Stimulated activated naive CD8-positive, alpha-beta T cell treated with anti-CD3 and anti-CD28 coated beads, Interleukin-15, Interleukin-2, amounts not matched to agents 100 U/mL and 50 U/mL, for 24 hours (primary cell): ENCODE measurements around the gene PLXNC1.

Experiments used
- ATAC-seq: fragments of 150-1000 bp; cut with Tn5 transposase; one replicate; pipeline ENCODE4 v1.10.0; 2021
- DNase-seq: peaks from one replicate; pipeline ENCODE4 v3.0.0; 2021

PLXNC1 gene

DNA sequence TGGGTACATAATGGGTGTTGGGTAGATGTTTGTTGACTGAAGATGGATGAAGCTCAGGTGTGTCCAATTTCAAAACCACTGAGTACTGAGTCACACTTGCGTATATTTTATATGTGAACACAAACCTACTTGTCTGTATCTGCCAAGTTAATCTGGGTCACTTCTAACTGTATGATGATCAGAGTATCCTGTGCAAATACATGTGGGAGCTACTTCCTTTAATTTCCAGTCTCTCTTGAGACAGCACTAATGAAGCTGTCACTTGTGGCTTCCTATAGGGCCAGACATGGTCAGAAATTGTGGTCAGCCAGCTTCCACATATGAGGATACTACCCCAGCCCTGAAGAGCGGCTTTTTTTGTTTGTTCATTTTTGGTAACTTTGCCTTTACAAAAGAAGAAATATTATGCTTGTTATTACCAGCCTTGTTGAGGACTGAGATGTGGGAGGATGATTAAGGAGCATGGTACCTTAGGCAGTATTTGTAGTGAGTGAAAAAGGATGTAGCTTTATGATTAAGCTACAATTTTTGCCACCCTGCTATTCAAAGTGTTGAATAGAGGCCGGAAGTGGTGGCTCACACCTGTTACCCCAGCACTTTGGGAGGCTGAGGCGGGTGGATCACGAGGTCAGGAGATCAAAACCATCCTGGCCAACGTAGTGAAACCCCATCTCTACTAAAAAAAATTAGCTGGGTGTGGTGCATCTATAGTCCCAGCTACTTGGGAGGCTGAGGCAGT is 32.4 kb downstream of the PLXNC1 start:
- ATAC-seq (peak; percentile 26), DNase-seq (no peak)

DNA sequence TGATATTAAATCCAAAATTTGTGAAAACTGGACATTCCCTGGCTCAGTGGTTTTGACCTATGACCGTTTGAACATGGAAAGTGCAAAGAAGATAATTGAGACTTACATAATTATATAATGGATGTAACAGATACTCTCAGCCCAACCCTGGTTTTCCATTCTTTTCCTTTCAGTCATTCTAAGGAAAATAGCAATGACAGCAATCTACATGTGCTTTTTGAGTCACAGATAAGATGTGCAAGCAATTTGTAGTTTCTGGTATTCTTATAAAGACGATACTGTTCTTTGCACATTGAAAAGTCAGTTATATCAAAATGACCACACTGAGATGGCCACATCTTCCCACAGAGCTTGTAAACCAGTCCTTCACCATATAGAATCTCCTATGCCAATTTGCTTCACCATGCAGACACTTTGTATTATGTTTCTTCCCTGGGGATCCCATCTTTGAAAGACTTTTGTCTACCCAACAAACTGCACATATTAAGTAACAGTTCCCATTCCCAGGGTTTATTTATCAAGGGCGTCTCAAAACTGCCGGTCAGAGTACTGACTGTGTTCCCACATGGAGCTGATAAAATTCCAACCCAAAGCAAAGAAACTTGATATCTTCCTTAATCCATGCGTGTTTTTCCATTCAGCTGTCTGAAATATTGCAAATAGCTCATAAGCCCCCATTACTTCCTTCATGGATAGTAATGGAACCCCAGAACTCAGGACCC is 34.8 kb downstream of the PLXNC1 start:
- DNase-seq, result no peak
- no peak for ATAC-seq

DNA sequence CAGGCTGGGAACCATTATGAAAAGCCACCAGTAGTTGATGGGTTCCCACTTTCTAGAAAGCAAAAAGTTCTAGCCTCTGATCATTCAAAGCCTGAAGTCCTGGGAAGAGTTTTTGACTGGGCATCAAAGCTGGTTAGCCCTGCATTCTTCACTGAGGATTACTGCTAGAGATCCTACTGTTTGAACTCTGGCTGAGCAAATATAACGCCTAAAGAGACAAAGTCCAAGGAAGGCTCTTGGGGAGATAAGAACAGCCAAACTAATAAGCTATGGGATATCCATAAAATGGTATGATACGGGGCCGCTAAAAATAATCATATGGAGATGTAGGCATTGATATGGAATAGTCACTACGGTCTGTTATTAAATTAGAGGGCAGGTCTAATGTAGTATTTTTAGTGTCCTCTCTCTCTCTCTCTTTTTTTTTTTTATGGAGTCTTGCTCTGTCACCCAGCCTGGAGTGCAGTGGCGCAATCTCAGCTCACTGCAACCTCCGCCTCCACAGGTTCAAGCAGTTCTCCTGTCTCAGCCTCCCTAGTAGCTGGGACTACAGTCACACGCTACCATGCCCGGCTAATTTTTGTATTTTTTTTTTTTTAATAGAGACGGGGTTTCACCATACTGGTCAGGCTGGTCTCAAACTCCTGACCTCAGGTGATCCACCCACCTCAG is 35.5 kb downstream of the PLXNC1 start:
- no peak for ATAC-seq
- no peak for DNase-seq

DNA sequence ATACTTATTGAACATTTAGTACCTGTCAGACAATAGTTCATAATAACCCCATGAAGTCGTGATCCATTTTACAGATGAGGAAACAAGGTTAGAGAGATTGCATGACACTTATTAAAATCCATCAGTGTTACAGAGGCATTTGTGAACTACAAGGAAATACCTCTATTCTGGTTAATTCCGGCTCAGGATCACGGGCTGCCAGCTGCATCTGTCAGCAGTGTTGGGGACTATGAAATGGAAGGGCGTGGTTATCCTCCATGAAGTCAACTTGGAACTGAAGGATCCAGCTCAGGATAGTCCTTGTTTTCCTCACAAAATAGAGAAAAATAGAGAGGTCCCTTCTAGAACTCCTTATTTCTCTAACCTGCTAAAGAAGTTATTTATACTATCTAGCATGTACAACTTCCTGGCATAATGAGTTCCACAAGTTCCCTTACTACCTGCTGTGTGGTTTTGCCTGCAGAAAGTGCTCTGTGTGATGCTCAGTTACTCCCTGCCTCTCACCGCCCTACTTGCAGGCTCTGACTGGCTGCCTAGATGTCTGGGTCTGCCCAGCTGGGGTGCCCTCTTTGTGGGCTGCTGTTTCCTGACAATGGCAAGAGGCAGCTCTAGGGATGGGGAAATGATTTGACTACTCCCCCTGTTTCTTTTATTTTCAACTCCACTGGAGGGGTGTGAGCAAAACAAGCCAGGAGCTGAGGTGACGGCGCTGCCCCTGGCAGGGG is 36.8 kb downstream of the PLXNC1 start:
- ATAC-seq (no peak), DNase-seq (no peak)

DNA sequence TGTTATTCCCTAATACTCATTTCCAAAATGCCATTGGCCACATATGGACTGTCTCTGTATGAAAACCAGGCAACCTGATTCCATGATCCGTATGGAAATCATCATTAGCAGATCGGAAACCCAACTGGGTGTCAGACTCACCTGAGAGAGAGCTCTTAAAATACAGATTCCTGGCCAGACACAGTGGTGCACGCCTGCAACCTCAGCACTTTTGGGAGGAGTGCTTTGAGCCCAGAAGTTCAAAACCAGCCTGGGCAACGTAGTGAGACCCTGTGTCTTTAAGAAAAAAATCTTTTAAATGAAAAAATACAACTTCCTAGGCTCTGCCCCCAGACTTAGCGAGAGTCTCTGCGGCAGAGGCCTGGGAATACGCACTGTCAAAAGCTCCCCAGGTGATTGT is 37.4 kb downstream of the PLXNC1 start:
- ATAC-seq, result no peak
- no peak for DNase-seq

DNA sequence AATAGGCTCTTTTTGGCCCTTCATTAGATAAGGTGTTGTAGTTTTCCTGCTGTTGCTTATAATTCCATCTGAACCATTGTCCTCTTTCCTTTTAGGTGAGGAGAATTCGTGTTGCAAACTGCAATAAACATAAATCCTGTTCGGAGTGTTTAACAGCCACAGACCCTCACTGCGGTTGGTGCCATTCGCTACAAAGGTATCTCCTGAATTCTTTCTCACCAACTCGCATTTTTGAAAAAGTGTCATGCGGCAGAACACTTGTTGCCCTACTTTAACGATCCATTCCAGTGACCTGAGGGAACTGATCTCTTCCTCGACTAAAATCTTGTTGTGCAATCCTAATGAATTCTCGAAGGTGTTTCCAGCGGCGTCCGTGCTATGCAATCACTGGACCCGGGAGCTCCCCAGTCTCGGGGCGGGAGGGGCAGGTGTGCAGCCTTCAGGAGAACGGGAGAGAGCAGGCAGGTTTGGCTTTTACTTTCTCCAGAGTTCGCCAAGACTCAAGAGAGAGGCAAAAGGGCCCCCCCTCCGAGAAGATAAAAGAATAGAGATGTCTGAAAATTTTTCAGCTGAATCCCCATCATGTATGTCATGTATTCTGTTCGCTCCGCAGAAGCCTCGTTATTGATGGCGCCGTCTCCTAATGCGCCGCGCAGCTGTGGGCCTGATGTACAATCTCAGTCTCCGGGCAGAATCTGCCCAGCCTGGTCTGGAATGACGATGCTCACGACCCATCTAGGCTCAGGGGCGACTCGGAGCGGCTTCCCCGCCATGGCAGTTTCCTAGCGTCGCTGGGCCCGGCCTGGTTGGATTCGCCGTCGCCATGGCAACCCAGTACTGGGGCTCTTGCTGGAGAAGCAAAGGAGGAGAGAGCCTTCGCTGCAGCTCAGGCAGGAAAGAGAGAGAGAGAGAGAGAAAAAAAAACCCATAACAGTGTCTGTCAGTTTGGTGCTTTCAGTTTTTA is 38.2 kb downstream of the PLXNC1 start:
- DNase-seq, result no peak
- no peak for ATAC-seq

DNA sequence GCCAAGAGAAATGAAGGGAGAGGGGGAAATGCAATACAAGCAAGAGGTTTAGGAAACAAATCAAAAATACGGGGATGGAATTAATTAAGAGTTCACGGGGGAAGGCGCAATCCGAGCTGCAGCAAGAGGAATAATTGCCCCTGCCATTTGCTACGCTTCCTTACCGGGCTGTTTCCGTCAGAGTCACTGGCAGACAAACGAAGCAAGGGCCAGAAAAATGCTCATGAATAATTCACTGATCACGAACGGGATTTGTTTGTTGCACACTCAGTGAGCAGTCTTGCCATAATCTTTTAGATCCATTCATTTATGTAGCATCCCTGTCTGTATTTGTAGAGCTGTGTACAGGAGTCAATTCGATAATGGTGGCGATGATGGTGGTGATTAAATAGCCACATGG is 39.0 kb downstream of the PLXNC1 start:
- no peak for DNase-seq
- ATAC-seq, result no peak

DNA sequence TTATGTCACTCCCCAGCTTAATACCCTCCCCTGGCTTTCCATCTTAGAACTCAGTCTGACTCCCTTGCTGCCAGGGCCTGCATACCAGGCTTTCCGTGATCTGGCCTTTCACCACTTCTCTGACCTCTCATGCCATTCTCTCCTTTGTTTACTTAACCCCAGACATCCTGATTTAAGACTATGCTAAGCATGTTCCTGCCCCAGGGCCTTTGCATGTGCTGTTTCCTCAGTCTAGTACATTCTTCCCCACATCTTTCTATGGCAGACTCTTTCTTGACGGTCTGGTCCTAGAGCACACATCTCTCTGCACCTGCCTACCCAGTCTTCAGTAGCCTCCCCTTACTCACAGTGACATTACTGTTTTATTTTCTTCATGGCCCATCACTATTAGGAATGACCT is 42.2 kb downstream of the PLXNC1 start:
- ATAC-seq, result no peak

DNA sequence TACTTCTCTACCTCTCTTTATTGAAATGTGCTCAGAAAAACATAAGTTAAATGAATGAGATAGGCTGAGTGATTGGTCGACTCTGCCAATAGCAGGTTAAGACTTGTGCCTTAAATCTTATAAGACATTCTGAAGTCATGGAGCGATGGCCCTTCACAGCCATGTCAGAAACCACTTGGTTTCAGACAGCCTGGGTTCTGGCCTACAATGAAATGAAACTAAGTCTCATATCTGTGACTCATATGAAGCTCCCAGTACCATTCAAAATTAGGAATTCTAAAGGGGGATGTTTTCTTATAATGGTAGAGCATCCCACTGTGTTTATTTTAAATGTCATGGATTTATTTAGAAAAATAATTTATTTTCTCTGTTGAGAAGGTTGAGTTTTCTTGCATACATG is 42.6 kb downstream of the PLXNC1 start:
- ATAC-seq (no peak), DNase-seq (no peak)

More for the DNA sequence above, 42.2 kb downstream of the PLXNC1 start:
- no peak for DNase-seq

DNA sequence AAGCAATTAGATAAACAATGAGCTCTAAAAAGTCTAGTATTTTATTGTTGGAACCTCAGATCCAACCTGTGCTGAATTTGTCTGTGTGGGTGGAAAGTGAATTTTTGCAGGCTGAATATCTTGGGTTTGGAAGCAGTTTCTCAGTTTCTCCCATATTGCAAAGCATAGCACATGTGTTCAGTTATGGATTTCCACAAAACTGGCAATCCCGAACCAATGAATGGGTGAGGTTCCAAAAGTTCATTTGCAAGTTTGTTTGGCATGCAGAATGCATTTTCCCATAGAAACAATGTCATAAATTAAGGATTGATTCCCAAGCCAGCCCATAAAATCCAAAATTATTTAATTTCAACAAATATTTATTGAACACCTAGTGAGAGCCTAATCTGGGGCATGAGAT is 43.4 kb downstream of the PLXNC1 start:
- ATAC-seq, result no peak
- no peak for DNase-seq

DNA sequence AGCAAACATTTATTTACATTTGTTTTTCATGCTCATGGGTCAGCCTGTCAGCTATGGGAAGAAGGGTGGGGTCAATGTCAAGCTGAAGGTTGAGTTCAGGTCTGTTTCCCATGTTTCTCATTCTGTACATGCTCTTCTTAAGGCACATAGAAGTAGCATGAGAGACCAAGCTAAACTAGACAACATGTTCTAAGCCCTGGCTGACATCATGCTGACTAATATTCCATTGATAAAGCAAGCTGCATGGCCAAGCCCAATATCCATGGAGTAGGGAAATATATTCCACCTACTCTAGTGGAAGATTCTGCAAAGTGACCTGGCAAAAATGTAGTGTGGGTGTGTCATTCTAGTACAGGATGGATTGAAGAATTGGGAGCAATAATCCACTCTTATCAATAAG is 44.1 kb downstream of the PLXNC1 start:
- no peak for ATAC-seq

DNA sequence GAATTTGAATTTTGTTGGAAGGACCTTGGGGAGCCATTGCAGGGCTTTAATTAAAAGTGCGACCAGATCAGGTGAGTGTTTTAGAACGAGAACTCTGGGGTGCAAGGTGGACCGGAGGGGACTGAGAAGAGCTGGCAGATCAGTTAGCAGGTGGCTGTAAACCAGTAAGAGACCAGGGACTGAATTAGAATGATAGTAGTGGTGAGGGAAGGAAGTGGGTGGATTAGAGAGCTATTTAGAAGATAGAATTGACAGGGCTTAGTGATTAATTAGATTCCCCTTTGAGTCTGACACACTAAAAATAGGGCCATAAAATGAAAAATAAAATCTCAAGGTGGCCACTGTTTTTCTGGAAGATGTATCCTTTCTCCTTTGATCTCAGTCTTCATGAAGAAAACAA is 44.8 kb downstream of the PLXNC1 start:
- ATAC-seq, result no peak
- no peak for DNase-seq

More for the DNA sequence above, 44.1 kb downstream of the PLXNC1 start:
- DNase-seq, result no peak

DNA sequence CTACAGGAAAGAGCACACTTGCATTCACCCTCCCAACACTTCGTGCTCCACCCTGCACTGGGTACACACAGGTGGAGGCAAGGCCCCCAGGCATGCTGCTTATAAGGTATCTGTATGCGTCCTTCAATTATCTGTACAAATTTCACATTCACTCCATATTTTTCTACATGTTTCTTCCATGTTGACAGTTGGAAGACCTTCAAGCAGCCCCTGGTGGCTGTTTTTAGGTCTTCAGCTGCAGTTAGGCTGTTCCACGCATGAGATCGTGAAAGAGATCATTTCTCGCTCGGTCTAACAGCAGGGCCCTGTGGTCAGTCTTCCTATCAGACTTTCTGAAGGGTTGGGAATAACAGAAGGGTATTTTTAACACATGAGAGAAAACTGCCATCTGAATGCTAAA is 47.1 kb downstream of the PLXNC1 start:
- no peak for DNase-seq

DNA sequence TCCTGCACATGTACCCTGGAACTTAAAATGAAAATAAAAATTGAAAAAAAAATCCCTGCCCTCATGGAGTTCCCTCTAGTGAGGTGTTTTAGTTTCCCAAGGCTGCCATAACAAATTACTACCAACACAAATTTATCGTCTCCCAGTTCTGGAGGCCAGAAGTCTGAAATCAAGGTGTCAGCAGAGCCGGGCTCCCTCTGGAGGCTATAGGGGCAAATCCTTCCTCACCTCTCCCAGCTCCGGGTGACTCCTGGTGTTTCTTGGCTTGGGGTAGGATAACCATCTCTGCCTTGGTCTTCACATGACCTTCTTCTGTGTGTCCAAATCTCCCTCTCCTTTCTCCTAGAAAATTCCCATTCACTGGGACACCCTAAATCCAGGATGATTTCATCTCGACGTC is 50.1 kb downstream of the PLXNC1 start:
- ATAC-seq (no peak), DNase-seq (no peak)

More for the DNA sequence above, 47.1 kb downstream of the PLXNC1 start:
- ATAC-seq, result no peak

DNA sequence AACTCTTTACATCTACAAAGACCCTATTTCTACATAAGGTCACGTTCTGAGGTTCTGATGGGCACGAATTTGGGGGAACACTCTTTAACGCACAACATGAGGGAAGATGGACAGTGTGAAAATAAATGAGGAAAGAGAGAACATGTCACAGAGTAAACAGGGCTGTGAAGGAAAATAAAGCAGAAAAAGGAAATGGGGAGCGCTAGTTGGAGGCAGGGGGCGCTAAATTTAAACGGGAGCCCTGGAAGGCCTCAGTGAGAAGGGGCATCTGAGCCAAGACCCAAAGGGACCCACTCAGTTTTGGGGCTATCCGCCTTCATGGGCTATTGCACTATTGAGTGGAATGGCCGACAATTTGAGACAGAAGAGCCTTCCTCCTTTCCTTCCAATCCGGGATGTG is 50.5 kb downstream of the PLXNC1 start:
- no peak for DNase-seq
- ATAC-seq, result no peak

DNA sequence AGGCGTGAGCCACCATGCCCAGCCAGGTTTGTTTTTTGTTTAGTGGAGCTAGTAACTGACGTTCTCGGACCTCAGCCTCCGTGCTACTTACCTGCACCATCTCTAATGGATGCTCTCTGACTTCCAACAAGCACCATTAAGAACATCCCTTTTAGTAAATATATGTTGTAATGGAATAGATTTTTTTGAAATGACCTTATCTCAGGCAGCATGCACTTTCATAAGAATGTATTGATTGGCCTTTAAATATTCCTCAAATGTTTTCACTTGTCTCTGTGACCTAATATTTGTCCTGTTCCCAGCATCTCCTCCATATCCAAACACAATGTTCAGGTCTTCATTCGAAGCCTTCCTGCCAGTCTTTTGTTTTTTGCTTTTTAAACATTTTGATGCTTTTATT is 51.7 kb downstream of the PLXNC1 start:
- DNase-seq (no peak), ATAC-seq (no peak)

DNA sequence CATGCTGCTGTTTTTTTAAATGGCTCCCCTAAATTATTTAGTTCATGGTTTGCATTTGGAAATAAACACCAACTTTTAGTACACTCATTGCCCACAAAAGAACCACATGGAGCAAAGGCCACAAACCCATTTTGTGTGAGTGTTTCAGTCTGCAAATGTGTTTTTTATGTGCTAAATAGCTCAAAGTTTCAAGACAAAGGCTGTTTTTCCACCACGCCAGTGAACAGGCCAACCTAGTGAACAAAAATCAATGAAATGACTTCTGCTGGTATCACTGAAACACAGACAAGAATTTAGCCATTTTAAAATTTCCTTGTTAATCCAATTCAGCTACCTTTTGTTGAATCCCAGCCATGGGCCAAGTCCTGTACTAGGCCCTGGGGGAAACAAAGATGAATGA is 52.3 kb downstream of the PLXNC1 start:
- DNase-seq (no peak), ATAC-seq (no peak)

DNA sequence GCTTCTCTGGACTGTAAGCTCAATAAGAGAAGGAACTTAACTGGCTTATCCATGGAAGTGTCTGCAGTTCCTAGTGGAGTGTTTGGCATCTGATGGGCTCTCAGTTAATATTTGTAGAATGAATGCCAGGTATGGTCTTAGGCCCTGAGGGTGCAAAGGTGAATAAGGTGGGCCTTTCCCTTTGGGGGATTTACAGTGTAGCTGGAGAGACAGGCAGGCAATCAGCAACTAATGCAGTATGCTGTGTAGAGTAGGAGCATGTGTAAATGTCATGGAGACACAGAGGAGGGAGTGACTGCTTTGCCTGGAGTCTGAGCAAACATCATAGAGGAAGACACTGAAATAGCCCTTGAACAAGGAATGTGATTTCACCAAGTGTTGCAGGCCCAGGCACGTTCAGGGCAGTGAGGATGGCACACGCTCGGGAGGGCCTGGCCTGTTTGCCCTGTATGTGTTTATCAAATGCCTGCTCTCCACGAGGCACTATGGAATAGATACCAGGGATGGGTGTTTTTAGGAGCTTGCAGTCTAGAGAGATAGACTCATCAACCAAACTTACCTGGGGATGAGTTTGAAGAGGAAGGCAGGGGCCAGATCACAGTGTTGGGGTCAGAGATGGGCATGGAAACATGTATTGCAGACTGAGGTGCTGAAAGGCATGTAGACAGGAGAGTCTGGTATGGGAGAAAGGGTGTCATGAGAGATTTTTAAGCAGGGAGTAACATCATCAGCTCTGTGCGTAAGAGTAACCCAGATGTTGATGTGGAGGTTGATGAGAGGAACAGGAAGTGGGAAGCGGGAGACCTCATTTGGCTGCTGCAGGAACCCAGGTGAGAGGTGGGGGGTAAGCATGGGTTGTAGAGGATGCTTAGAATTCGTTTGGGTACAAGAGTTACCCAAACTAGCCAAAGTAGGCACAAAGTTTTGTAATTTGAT is 54.1 kb downstream of the PLXNC1 start:
- ATAC-seq (no peak), DNase-seq (no peak)

DNA sequence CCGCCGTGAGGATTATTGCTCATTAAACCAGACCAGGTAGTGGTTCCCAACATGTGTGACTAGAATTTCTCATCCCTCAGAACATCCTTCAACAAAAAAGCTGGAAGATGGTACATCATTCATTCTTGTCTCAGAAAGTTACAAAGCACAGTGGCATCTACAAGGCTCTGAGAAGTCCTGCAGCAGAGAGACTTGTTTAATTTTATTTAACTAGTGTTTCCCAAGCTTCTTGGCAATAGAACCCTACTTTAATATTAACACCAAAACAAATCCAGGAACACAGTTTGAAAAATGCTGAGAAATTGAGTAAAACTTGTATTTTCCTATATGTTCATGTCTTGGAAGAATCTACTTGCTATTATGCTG is 54.8 kb downstream of the PLXNC1 start:
- DNase-seq, result no peak
- ATAC-seq, result no peak

DNA sequence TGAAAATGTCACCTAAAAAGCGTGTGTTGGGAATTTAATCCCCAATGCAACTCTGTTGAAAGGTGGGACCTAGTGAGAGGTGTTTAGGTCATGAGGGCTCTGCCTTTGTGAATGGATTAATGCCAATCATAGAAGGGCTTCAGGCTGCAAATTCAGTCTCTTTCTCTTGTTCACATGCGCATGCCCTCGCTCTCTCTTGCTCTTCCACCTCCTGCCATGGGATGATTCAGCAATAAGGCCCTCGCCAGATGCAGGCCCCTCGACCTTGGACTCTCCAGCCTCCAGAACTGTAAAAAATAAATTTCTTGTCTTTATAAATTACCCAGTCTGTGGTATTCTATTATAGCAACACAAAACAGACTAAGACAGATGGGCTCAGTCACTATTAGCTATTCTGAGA is 55.4 kb downstream of the PLXNC1 start:
- ATAC-seq (no peak), DNase-seq (no peak)
